Rectal smooth muscle tissue (tissue), 1 donor: ENCODE results near the gene MAP7D1.
"Not testable (repeated sequence)": the region's sequence is repeated elsewhere in the genome, so short reads cannot be mapped to it uniquely, and the experiment has no call there.

ENCODE experiments used
- H3K27ac ChIP-seq: one replicate; pipeline ENCODE4 v1.7.0; 2013; ENCODE audit warnings: low read depth, low read length, inconsistent platforms
- H3K27me3 ChIP-seq: one replicate; pipeline ENCODE4 v1.7.0; 2013; ENCODE audit warnings: low read length; ENCODE audit not compliant: control insufficient read depth, insufficient read depth
- H3K36me3 ChIP-seq: one replicate; pipeline ENCODE4 v1.7.0; 2013; ENCODE audit warnings: low read length; ENCODE audit not compliant: control insufficient read depth, insufficient read depth
- H3K4me1 ChIP-seq: one replicate; pipeline ENCODE4 v1.7.0; 2013; ENCODE audit warnings: low read length; ENCODE audit not compliant: control insufficient read depth, insufficient read depth
- H3K4me3 ChIP-seq: one replicate; pipeline ENCODE4 v1.7.0; 2013; ENCODE audit warnings: low read length
- H3K9ac ChIP-seq: one replicate; pipeline ENCODE4 v1.7.0; 2013; ENCODE audit warnings: low read length

The MAP7D1 gene

GRCh38 chr1:36157973-36158826 is 2.2 kb downstream of the MAP7D1 start:
- H3K27ac ChIP-seq = peak overlapping the region; percentile 97
- H3K27me3 ChIP-seq = no peaks in the 10 kb centered on the region
- peak overlapping the region; percentile 88 for H3K4me3 ChIP-seq
- H3K4me1 ChIP-seq = peaks cover 46% of the 10 kb centered on the region
- peak overlapping the region; percentile 18 for H3K9ac ChIP-seq
- H3K36me3 ChIP-seq = no peaks in the 10 kb centered on the region

- H3K4me1 ChIP-seq = peaks cover 46% of the 10 kb centered on the region
- H3K4me3 ChIP-seq = peak overlapping the region; percentile 88
- peak overlapping the region; percentile 97 for H3K27ac ChIP-seq
- not testable (repeated sequence) for H3K36me3 ChIP-seq, H3K9ac ChIP-seq, H3K27me3 ChIP-seq
Observed at GRCh38 chr1:36158827-36159252, 2.9 kb downstream of the MAP7D1 start.

- Histone ChIP-seq H3K27me3 (no peaks in the 10 kb centered on the region), H3K27ac (peak overlapping the region; percentile 82), H3K9ac (no peak overlapping the region), H3K36me3 (no peaks in the 10 kb centered on the region), H3K4me1 (peaks cover 43% of the 10 kb centered on the region), H3K4me3 (peak overlapping the region; percentile 57)
Observed at GRCh38 chr1:36159614-36160387, 3.8 kb downstream of the MAP7D1 start.

- Histone ChIP-seq H3K4me1 (peaks cover 39% of the 10 kb centered on the region), H3K4me3 (peak overlapping the region; percentile 57)
Observed at GRCh38 chr1:36160388-36160948, 4.5 kb downstream of the MAP7D1 start.

GRCh38 chr1:36160949-36161485 is 5.1 kb downstream of the MAP7D1 start:
- H3K9ac ChIP-seq = peak overlapping the region; percentile 38
- H3K4me3 ChIP-seq = peak overlapping the region; percentile 57
- peaks cover 42% of the 10 kb centered on the region for H3K4me1 ChIP-seq
- no peaks in the 10 kb centered on the region for H3K36me3 ChIP-seq
- H3K27ac ChIP-seq = peak overlapping the region; percentile 82
- no peaks in the 10 kb centered on the region for H3K27me3 ChIP-seq

More at GRCh38 chr1:36160388-36160948, 4.5 kb downstream of the MAP7D1 start:
- peak overlapping the region; percentile 82 for H3K27ac ChIP-seq
- no peaks in the 10 kb centered on the region for H3K27me3 ChIP-seq
- no peak overlapping the region for H3K9ac ChIP-seq
- no peaks in the 10 kb centered on the region for H3K36me3 ChIP-seq

GRCh38 chr1:36161641-36162531 is 5.9 kb downstream of the MAP7D1 start:
- Histone ChIP-seq H3K36me3 (no peaks in the 10 kb centered on the region), H3K9ac (no peak overlapping the region), H3K27ac (peak overlapping the region; percentile 82), H3K4me1 (peaks cover 48% of the 10 kb centered on the region), H3K27me3 (no peaks in the 10 kb centered on the region), H3K4me3 (peak overlapping the region; percentile 57)

- H3K36me3 ChIP-seq = peaks cover 3% of the 10 kb centered on the region
- H3K4me3 ChIP-seq = no peak overlapping the region
- no peaks in the 10 kb centered on the region for H3K27me3 ChIP-seq
- no peak overlapping the region for H3K9ac ChIP-seq
- peaks cover 57% of the 10 kb centered on the region for H3K4me1 ChIP-seq
- H3K27ac ChIP-seq = peak overlapping the region; percentile 82
Observed at GRCh38 chr1:36162680-36163239, 6.8 kb downstream of the MAP7D1 start.

- no peak overlapping the region for H3K27ac ChIP-seq
Observed at GRCh38 chr1:36163426-36163825, 7.5 kb downstream of the MAP7D1 start.

GRCh38 chr1:36164361-36164760 is 8.4 kb downstream of the MAP7D1 start:
- H3K36me3 ChIP-seq = peaks cover 3% of the 10 kb centered on the region
- no peak overlapping the region for H3K4me3 ChIP-seq
- no peaks in the 10 kb centered on the region for H3K27me3 ChIP-seq
- H3K9ac ChIP-seq = no peak overlapping the region
- H3K27ac ChIP-seq = no peak overlapping the region
- peaks cover 47% of the 10 kb centered on the region for H3K4me1 ChIP-seq

More at GRCh38 chr1:36163426-36163825, 7.5 kb downstream of the MAP7D1 start:
- Histone ChIP-seq H3K36me3 (peaks cover 3% of the 10 kb centered on the region), H3K9ac (no peak overlapping the region), H3K4me3 (no peak overlapping the region), H3K4me1 (peaks cover 53% of the 10 kb centered on the region), H3K27me3 (no peaks in the 10 kb centered on the region)

- Histone ChIP-seq H3K4me1 (peaks cover 42% of the 10 kb centered on the region), H3K4me3 (no peak overlapping the region), H3K27me3 (no peaks in the 10 kb centered on the region), H3K27ac (no peak overlapping the region), H3K36me3 (peaks cover 3% of the 10 kb centered on the region), H3K9ac (no peak overlapping the region)
Observed at GRCh38 chr1:36165145-36165544, 9.2 kb downstream of the MAP7D1 start.

- H3K36me3 ChIP-seq = peaks cover 6% of the 10 kb centered on the region
- peaks cover 33% of the 10 kb centered on the region for H3K4me1 ChIP-seq
- no peak overlapping the region for H3K9ac ChIP-seq
- H3K4me3 ChIP-seq = no peak overlapping the region
- no peaks in the 10 kb centered on the region for H3K27me3 ChIP-seq
- peak overlapping the region; percentile 49 for H3K27ac ChIP-seq
Observed at GRCh38 chr1:36166136-36166535, 10.2 kb downstream of the MAP7D1 start.
